ENCODE data around the gene SMS.

The SMS gene

GRCh38 chrX:22025751-22026150, 85.2 kb downstream of the SMS start:
- TF ChIP-seq POLR2AphosphoS5 (IDR thresholded peaks at IDR 0.05; ENCODE audit: low read depth), result no peak
- TF ChIP-seq CTCF (IDR thresholded peaks at IDR 0.05; ENCODE audit: insufficient read depth, low read length), result no peak
- no peak for TF ChIP-seq REST (IDR thresholded peaks at IDR 0.05; ENCODE audit: insufficient replicate concordance, low read depth)
- no peak for TF ChIP-seq GABPA (IDR thresholded peaks at IDR 0.05; ENCODE audit: low read depth)
- TF ChIP-seq SPI1 (IDR thresholded peaks at IDR 0.05; ENCODE audit: borderline replicate concordance, low read depth), result no peak
- no peak overlapping the region for H3K4me3 ChIP-seq (replicated peaks; ENCODE audit: insufficient read depth, low read length)
- no peaks in the 10 kb centered on the region for H3K27me3 ChIP-seq (ENCODE audit: insufficient read depth, poor library complexity, severe bottlenecking)
- H3K27ac ChIP-seq (replicated peaks), result no peak overlapping the region
- DNase-seq (ENCODE audit: low read depth in 1 of 2, low spot score in 1 of 2), result no peak

- no peak for DNase-seq (ENCODE audit: low read depth in 1 of 2, low spot score in 1 of 2)
- Histone ChIP-seq H3K27ac (replicated peaks) (no peak overlapping the region), H3K4me3 (replicated peaks; ENCODE audit: insufficient read depth, low read length) (no peak overlapping the region), H3K27me3 (ENCODE audit: insufficient read depth, poor library complexity, severe bottlenecking) (no peaks in the 10 kb centered on the region)
- TF ChIP-seq CTCF (IDR thresholded peaks at IDR 0.05; ENCODE audit: insufficient read depth, low read length), result no peak
These were observed 86.2 kb downstream of the SMS start for GRCh38 chrX:22026731-22027130.

- no peak for DNase-seq (ENCODE audit: low read depth in 1 of 2, low spot score in 1 of 2)
These were observed 91.6 kb downstream of the SMS start, which contains the start of gene PHEX for GRCh38 chrX:22032084-22032483. Gene PHEX, plus strand, starts transcription at chrX:22032325. Its CDS starts 681 bp downstream, at chrX:22033006.

GRCh38 chrX:22032506-22032905, 92.0 kb downstream of the SMS start:
- DNase-seq (ENCODE audit: low read depth in 1 of 2, low spot score in 1 of 2), result no peak
- no peaks in the 10 kb centered on the region for H3K27me3 ChIP-seq (ENCODE audit: insufficient read depth, poor library complexity, severe bottlenecking)
- H3K4me3 ChIP-seq (replicated peaks; ENCODE audit: insufficient read depth, low read length), result no peak overlapping the region
- no peak overlapping the region for H3K27ac ChIP-seq (replicated peaks)
- TF ChIP-seq CTCF (IDR thresholded peaks at IDR 0.05; ENCODE audit: insufficient read depth, low read length), result no peak
- no peak for TF ChIP-seq SPI1 (IDR thresholded peaks at IDR 0.05; ENCODE audit: borderline replicate concordance, low read depth)
- TF ChIP-seq GABPA (IDR thresholded peaks at IDR 0.05; ENCODE audit: low read depth), result no peak
- TF ChIP-seq POLR2AphosphoS5 (IDR thresholded peaks at IDR 0.05; ENCODE audit: low read depth), result no peak
- no peak for TF ChIP-seq REST (IDR thresholded peaks at IDR 0.05; ENCODE audit: insufficient replicate concordance, low read depth)

More at GRCh38 chrX:22032084-22032483, 91.6 kb downstream of the SMS start, which contains the start of gene PHEX:
- TF ChIP-seq CTCF (IDR thresholded peaks at IDR 0.05; ENCODE audit: insufficient read depth, low read length) (no peak), SPI1 (IDR thresholded peaks at IDR 0.05; ENCODE audit: borderline replicate concordance, low read depth) (peak; percentile 78)
- Histone ChIP-seq H3K27me3 (ENCODE audit: insufficient read depth, poor library complexity, severe bottlenecking) (no peaks in the 10 kb centered on the region), H3K4me3 (replicated peaks; ENCODE audit: insufficient read depth, low read length) (no peak within 1 kb of the TSS), H3K27ac (replicated peaks) (no peak within 1 kb of the TSS)
